Measurements from ENCODE around the gene HIP1.
"Not testable (repeated sequence)": the region's sequence is repeated elsewhere in the genome, so short reads cannot be mapped to it uniquely, and the experiment has no call there.

The HIP1 gene

GRCh38 chr7:75738975-75739795 is 444 bp upstream of the HIP1 start:
- peak; percentile 86 for DNase-seq

- DNase-seq = no peak
These were observed 711 bp downstream of the HIP1 start for GRCh38 chr7:75737856-75738603.

GRCh38 chr7:75735581-75736350 is 3.0 kb downstream of the HIP1 start:
- DNase-seq = no peak

DNA sequence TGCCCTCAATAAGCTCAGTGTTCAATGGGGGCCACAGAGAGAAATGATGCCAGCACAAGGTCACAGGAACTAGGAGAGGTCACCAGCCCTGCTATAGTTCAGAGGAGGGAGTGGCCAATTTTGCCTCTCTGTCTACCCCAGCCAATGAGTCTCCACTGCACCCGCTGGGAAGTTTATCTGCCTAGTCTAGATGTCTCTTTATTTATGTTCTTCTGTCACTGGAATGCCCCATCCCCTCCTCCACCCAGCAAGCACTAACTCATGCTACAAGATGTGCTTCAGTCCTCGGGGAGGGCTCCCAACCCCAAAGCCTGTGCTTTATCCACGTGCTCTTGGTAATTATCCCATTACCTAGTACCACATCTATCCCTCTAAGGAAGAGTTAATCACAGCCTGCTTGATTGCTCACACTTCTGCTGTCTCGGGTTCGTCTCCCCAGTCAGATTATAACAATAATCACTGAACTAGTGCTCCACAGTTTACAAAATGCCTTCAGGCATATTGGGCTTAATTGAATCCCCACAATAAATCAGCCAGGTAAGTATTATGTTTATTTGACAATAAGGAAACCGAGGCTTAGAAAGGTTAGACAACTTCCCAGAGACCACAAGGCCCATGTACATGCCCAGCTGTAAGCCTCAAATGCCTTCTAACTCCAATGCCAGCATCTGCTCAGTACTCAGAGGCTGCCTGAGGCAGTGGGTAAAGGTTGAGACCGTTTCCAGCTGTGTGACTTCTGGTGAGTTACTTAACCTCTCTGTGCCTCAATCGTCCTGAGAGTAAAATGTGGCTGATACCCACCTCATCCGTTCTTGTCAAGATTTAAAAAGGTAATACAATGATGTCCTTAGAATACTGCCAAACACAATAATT is 3.9 kb downstream of the HIP1 start:
- DNase-seq = no peak

DNA sequence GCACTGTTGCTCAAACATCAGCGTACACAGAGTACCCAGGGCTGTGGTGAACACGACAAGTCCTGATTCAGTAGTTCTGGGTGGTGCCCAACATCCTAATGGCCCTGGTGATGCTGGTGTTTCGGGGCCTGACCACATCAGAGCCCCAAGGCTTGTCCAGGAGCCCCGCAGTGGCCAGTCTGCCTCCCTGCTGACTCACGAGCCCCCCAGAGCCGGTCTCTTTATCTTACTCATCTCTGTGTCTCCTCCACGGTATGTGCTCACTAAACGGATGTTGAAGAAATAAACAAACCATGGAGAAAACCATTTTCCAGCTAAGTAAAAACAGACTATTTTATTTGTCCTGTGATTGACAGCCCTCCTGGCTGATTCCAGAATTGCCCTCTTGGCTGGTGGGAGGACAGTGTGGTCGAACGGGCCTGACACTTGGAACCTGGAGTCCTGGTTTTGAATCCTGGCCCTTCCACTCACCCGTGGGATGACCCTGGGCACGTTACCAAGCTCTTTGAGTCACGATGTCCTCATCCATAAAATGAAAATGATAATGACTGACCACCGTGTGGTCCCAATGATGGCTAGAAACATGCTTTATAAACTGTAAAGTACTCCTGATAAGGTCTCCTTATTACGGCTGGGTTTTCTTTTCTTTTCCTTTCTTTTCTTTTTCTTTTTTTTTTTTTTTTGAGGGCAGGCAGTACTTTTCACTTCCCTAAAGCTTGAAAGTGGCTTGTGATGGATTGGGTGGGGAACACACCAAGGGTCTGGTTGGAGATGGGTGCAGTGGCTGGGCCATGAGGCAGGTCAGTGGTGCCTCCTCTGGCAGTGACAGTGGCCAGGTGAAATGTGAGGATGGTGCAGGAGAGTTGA is 5.7 kb downstream of the HIP1 start:
- DNase-seq = no peak

DNA sequence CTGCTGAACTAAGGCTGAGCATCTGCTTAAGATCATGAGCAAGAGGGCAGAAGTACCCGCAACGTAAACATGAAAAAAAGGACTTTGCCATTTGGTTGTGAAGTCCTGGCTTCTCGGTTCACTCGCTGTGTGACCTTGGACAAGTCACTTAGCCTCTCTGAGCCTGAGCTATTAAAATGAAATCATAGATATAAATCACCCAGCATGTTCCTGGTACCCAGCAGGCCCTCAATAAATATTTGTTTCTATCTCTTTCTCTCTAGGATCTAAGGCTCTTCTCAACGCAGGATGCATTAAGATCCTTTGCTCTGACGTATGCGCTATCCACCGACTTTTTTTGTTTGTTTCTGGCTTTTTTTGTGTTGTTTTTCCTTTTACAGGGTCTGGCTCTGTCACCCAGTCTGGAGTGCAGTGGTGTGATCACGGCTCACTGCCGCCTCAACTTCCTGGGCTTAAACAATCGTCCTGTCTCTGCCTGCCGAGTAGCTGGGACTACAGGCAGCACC is 6.7 kb downstream of the HIP1 start:
- DNase-seq = no peak

DNA sequence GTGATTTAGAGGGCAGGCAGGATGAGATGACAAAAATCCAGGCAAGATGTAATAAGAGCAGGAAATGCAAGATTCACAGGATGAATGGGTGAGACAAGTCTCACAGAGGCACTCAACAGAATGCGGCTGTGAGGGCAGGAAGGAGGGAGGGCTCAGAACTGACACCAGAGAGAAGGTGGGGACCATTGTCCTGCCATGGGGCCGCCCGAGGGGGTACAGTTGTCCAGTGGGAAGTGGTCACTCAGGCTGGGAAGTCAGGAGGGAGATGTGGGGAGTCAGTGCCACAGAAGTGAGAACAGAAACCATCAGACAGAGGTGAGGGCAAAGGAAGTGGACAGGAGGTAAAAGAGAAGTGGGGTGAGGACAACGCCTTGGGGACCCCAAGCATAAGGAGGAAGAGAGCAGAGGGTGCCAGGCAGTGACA is 8.9 kb downstream of the HIP1 start:
- DNase-seq = no peak

- no peak for DNase-seq
These were observed 10.7 kb downstream of the HIP1 start for GRCh38 chr7:75727881-75728593.

DNA sequence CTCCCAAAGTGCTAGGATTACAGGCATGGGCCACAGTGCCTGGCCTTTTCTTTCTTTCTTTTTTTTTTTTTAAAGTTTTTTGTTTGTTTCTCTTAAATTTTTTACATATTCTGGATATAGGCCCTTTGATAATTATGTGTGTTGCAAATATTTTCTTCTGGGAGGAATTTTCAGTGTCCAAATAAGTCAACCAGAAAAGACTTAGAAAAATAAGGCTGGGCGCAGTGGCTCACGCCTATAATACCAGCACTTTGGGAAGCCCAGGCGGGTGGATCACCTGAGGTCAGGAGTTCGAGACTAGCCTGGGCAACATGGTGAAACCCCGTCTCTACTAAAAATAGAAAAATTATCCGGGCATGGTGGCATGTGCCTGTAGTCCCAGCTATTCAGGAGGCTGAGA is 11.4 kb downstream of the HIP1 start:
- not testable (repeated sequence) for DNase-seq

DNA sequence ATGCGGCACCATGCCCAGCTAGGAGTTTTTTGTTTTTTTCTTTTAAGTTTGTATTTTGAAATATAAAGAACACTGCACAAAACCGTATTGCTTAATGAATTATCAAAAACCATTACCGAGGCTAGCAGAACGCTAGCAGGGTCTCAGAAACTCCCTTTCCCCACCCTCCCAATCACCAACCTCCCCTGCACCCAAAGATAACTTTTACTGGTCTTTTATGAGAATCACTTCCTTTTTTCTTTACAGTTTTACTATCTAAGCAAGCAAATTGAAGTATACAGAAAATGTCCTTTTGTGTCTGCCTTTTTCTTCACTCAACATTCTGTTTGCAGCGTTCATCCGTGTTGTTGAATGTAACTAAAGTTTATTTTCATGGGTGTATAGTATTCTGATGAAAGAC is 13.4 kb downstream of the HIP1 start:
- DNase-seq = no peak

- DNase-seq = no peak
These were observed 15.3 kb downstream of the HIP1 start for GRCh38 chr7:75723444-75723843.

GRCh38 chr7:75722373-75722772 is 16.4 kb downstream of the HIP1 start:
- no peak for DNase-seq

DNA sequence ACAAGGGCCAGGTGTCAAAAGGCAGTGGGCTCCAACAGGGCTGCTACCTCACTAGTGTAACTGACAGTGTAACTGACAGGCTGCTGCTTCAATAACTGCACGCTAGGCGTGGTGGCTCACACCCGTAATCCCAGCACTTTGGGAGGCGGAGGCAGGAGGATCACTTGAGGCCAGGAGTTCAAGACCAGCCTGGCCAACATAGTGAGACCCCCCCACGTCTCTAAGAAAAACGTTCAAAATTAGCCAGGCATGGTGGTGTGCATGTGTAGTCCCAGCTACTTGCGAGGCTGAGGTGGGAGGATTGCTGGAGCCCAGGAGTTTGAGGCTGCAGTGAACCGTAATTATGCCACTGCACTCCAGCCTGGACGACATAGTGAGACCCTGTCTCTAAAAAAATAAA is 16.8 kb downstream of the HIP1 start:
- DNase-seq = not testable (repeated sequence)

- no peak for DNase-seq
These were observed 17.3 kb downstream of the HIP1 start for GRCh38 chr7:75721426-75721825.

- DNase-seq = no peak
These were observed 19.1 kb downstream of the HIP1 start for GRCh38 chr7:75719626-75720025.

DNA sequence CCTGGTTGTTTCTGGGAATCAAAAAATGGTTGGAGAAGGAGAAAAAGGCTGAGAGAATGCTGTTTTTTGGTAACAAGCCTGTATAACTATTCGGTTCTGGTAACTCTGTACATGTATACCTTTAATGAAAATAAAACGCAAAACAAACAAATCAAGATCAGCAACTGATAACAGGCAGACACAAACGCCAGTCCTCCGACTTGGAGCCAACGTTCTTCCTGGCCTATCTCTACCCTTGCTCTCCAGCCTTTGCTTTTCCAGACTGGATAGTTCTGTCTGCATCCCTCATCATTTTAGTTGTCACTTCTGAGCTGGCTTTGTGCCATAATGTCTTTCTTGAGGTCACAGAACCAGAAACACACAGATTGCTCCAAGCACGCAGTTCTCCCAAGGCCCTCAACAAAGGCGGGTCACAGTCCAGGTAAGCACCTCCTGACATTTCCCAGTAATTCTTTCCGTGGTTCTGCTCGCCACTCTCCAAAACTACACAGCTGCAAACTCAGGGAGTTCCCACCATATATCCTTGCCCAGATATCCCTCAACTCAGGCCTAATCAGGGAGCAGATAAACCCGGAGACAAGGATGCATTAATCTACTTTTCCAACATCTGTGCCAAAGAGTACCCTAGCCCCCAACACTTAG is 20.2 kb downstream of the HIP1 start:
- DNase-seq = no peak

GRCh38 chr7:75717746-75718145 is 21.0 kb downstream of the HIP1 start:
- DNase-seq = not testable (repeated sequence)

GRCh38 chr7:75716992-75717626 is 21.6 kb downstream of the HIP1 start:
- no peak for DNase-seq

- DNase-seq = no peak
These were observed 22.9 kb downstream of the HIP1 start for GRCh38 chr7:75715864-75716263.

Data from NCI-H187 treated with DMSO at 0.1 percent for 48 hours (cell line).